ENCODE results near the gene BRPF3. TPM values are rescaled to one million over a fixed set of nuclear protein-coding genes. Genes with fewer than 3 reads are reported as not detected.

The BRPF3 gene
- total and polyA plus RNA-seq, 10 of the 15 experiments (the other 5 are each of a cell fraction or from before 2014, with no cell fraction given): 2.3 to 16.1 (median 6.7) TPM

GRCh38 chr6:36155662-36156061 is 40.9 kb upstream of the BRPF3 start:
- DNase-seq (ENCODE audit: low read depth, low spot score) (no peak), ATAC-seq (no peak), FAIRE-seq (no peak)
- BruUV-seq (replicated peaks): no TSS peak
- ChIA-PET CTCF (interaction anchor here (0.5 to 1.7 kb wide), 3 partner anchors 8 to 50 kb away, joined by 3 to 4 read pairs (median 3); no protein-coding TSS in a partner anchor), SMC1A (ENCODE audit: uncharacterized antibody, unreplicated experiment) (no interaction called here), RAD21 (ENCODE audit: unreplicated experiment) (no interaction called here), POLR2A (no interaction called here)
- H3K79me2 ChIP-seq (ENCODE audit: control insufficient read depth, insufficient read depth, low read length): no peaks in the 10 kb centered on the region
- no peak overlapping the region for H2AFZ ChIP-seq (ENCODE audit: control insufficient read depth, low read depth, low read length)
- no peaks in the 10 kb centered on the region for H3K4me1 ChIP-seq (ENCODE audit: control insufficient read depth, insufficient read depth, low read length)
- H4K20me1 ChIP-seq (ENCODE audit: control insufficient read depth, insufficient read depth): no peaks in the 10 kb centered on the region
- WGBS (ENCODE audit: insufficient coverage, insufficient replicate concordance, low lambda C conversion rate, missing lambda C conversion rate): 85% methylated on average over 2 of the region's 2 CpGs
- H3K4me2 ChIP-seq (ENCODE audit: control insufficient read depth, insufficient read depth): no peak overlapping the region
- H3K9me3 ChIP-seq (replicated peaks; ENCODE audit: control insufficient read depth, insufficient read depth, low read length): peaks cover 4% of the 10 kb centered on the region; the same call in 1 of the 3 replicates
- no peak overlapping the region for H3K27ac ChIP-seq (ENCODE audit: control insufficient read depth, insufficient read depth)
- TF ChIP-seq, protein P1, sequence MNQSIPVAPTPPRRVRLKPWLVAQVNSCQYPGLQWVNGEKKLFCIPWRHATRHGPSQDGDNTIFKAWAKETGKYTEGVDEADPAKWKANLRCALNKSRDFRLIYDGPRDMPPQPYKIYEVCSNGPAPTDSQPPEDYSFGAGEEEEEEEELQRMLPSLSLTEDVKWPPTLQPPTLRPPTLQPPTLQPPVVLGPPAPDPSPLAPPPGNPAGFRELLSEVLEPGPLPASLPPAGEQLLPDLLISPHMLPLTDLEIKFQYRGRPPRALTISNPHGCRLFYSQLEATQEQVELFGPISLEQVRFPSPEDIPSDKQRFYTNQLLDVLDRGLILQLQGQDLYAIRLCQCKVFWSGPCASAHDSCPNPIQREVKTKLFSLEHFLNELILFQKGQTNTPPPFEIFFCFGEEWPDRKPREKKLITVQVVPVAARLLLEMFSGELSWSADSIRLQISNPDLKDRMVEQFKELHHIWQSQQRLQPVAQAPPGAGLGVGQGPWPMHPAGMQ (IDR thresholded peaks at IDR 0.05; ENCODE audit: borderline replicate concordance): no peak
- TF ChIP-seq LARP7 (IDR thresholded peaks at IDR 0.05) (no peak), PML (IDR thresholded peaks at IDR 0.05; ENCODE audit: low read length) (no peak), FOXM1 (IDR thresholded peaks at IDR 0.05; ENCODE audit: low read depth, low read length) (no peak), IKZF2 (IDR thresholded peaks at IDR 0.05) (no peak), USF2 (IDR thresholded peaks at IDR 0.05; ENCODE audit: borderline replicate concordance, low read depth, low read length) (no peak), SMAD1 (IDR thresholded peaks at IDR 0.05; ENCODE audit: low read depth, partially characterized antibody) (no peak), EZH2 (IDR thresholded peaks at IDR 0.05; ENCODE audit: borderline replicate concordance, control insufficient read depth, low read depth, low read length) (no peak), ELK1 (IDR thresholded peaks at IDR 0.05; ENCODE audit: low read depth, low read length) (no peak), MEF2A (IDR thresholded peaks at IDR 0.05; ENCODE audit: insufficient read depth, low read depth, low read length) (no peak), NFYB (IDR thresholded peaks at IDR 0.05; ENCODE audit: insufficient read depth, low read depth, low read length) (no peak), DPF2 (IDR thresholded peaks at IDR 0.05) (no peak)
- TF ChIP-seq, protein P2, sequence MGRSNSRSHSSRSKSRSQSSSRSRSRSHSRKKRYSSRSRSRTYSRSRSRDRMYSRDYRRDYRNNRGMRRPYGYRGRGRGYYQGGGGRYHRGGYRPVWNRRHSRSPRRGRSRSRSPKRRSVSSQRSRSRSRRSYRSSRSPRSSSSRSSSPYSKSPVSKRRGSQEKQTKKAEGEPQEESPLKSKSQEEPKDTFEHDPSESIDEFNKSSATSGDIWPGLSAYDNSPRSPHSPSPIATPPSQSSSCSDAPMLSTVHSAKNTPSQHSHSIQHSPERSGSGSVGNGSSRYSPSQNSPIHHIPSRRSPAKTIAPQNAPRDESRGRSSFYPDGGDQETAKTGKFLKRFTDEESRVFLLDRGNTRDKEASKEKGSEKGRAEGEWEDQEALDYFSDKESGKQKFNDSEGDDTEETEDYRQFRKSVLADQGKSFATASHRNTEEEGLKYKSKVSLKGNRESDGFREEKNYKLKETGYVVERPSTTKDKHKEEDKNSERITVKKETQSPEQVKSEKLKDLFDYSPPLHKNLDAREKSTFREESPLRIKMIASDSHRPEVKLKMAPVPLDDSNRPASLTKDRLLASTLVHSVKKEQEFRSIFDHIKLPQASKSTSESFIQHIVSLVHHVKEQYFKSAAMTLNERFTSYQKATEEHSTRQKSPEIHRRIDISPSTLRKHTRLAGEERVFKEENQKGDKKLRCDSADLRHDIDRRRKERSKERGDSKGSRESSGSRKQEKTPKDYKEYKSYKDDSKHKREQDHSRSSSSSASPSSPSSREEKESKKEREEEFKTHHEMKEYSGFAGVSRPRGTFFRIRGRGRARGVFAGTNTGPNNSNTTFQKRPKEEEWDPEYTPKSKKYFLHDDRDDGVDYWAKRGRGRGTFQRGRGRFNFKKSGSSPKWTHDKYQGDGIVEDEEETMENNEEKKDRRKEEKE (IDR thresholded peaks at IDR 0.05): no peak
- TF ChIP-seq, protein P3, sequence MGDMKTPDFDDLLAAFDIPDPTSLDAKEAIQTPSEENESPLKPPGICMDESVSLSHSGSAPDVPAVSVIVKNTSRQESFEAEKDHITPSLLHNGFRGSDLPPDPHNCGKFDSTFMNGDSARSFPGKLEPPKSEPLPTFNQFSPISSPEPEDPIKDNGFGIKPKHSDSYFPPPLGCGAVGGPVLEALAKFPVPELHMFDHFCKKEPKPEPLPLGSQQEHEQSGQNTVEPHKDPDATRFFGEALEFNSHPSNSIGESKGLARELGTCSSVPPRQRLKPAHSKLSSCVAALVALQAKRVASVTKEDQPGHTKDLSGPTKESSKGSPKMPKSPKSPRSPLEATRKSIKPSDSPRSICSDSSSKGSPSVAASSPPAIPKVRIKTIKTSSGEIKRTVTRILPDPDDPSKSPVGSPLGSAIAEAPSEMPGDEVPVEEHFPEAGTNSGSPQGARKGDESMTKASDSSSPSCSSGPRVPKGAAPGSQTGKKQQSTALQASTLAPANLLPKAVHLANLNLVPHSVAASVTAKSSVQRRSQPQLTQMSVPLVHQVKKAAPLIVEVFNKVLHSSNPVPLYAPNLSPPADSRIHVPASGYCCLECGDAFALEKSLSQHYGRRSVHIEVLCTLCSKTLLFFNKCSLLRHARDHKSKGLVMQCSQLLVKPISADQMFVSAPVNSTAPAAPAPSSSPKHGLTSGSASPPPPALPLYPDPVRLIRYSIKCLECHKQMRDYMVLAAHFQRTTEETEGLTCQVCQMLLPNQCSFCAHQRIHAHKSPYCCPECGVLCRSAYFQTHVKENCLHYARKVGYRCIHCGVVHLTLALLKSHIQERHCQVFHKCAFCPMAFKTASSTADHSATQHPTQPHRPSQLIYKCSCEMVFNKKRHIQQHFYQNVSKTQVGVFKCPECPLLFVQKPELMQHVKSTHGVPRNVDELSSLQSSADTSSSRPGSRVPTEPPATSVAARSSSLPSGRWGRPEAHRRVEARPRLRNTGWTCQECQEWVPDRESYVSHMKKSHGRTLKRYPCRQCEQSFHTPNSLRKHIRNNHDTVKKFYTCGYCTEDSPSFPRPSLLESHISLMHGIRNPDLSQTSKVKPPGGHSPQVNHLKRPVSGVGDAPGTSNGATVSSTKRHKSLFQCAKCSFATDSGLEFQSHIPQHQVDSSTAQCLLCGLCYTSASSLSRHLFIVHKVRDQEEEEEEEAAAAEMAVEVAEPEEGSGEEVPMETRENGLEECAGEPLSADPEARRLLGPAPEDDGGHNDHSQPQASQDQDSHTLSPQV (IDR thresholded peaks at IDR 0.05): no peak
- H3K4me3 ChIP-seq: no peak overlapping the region
- no peak overlapping the region for H3K9ac ChIP-seq (ENCODE audit: control insufficient read depth, insufficient read depth, low read length)
- in situ Hi-C loops (cut with MboI): no loop called here
- no peaks in the 10 kb centered on the region for H3K36me3 ChIP-seq (ENCODE audit: control insufficient read depth in 2 of 2, insufficient read depth in 2 of 2, low read length in 1 of 2)
- no peaks in the 10 kb centered on the region for H3K27me3 ChIP-seq (replicated peaks in 1 of 2; ENCODE audit: control insufficient read depth in 2 of 2, insufficient read depth in 2 of 2, low read length in 1 of 2)
- intact Hi-C loops (cut with micrococcal nuclease; ENCODE audit: unreplicated experiment): no loop called here

Measured in GM12878 (cell line).